ENCODE data around the gene EGFL7.

The EGFL7 gene

GRCh38 chr9:136645903-136646754 is 16.6 kb upstream of the EGFL7 start:
- ChIA-PET CTCF (interaction anchor here (1.2 kb wide), 1 partner anchor 26 kb away, joined by 3 read pairs; no protein-coding TSS in a partner anchor), POLR2A (no interaction called here)
- no peak for DNase-seq (ENCODE audit: extremely low spot score)
- TF ChIP-seq LEF1 (IDR thresholded peaks at IDR 0.05; ENCODE audit: borderline replicate concordance), result no peak
- no peak for TF ChIP-seq L3MBTL2 (conservative IDR thresholded peaks at IDR 0.05)
- no peak for TF ChIP-seq BHLHE40 (IDR thresholded peaks at IDR 0.05; ENCODE audit: borderline replicate concordance)
- no peak for TF ChIP-seq CTBP1 (IDR thresholded peaks at IDR 0.05; ENCODE audit: borderline replicate concordance)
- TF ChIP-seq PKNOX1 (IDR thresholded peaks at IDR 0.05), result no peak
- no peak for TF ChIP-seq TARDBP (IDR thresholded peaks at IDR 0.05)
- no peak for TF ChIP-seq HDGF (IDR thresholded peaks at IDR 0.05; ENCODE audit: borderline replicate concordance)
- no peak for TF ChIP-seq ELF4 (IDR thresholded peaks at IDR 0.05)
- no peak for TF ChIP-seq SUZ12 (IDR thresholded peaks at IDR 0.05)
- no peak for TF ChIP-seq NFRKB (IDR thresholded peaks at IDR 0.05)
- no peak for TF ChIP-seq FOXA1 (IDR thresholded peaks at IDR 0.05)
- no peak for TF ChIP-seq FOXM1 (IDR thresholded peaks at IDR 0.05; ENCODE audit: borderline replicate concordance)
- no peak for TF ChIP-seq ARNT (IDR thresholded peaks at IDR 0.05)
- TF ChIP-seq SP1 (IDR thresholded peaks at IDR 0.05), result no peak
- no peak for TF ChIP-seq FOXK2 (IDR thresholded peaks at IDR 0.05)
- no peak for TF ChIP-seq ZNF384 (IDR thresholded peaks at IDR 0.05)

GRCh38 chr9:136646827-136647711 is 15.6 kb upstream of the EGFL7 start:
- POLR2A ChIA-PET, result no interaction called here
- CTCF ChIA-PET, result interaction anchor here (0.7 to 1.2 kb wide), 3 partner anchors 15 to 284 kb away, joined by 3 read pairs; no protein-coding TSS in a partner anchor
- DNase-seq (ENCODE audit: extremely low spot score), result no peak
- no peak for TF ChIP-seq TARDBP (IDR thresholded peaks at IDR 0.05)
- TF ChIP-seq HDGF (IDR thresholded peaks at IDR 0.05; ENCODE audit: borderline replicate concordance), result no peak
- no peak for TF ChIP-seq ARNT (IDR thresholded peaks at IDR 0.05)

GRCh38 chr9:136648751-136649150 is 14.0 kb upstream of the EGFL7 start:
- no peak for DNase-seq (ENCODE audit: extremely low spot score)
- TF ChIP-seq CTBP1 (IDR thresholded peaks at IDR 0.05; ENCODE audit: borderline replicate concordance) (no peak), SP1 (IDR thresholded peaks at IDR 0.05) (no peak), FOXK2 (IDR thresholded peaks at IDR 0.05) (no peak), FOXM1 (IDR thresholded peaks at IDR 0.05; ENCODE audit: borderline replicate concordance) (no peak), LEF1 (IDR thresholded peaks at IDR 0.05; ENCODE audit: borderline replicate concordance) (no peak), ARNT (IDR thresholded peaks at IDR 0.05) (no peak), NFRKB (IDR thresholded peaks at IDR 0.05) (no peak), PKNOX1 (IDR thresholded peaks at IDR 0.05) (no peak), ELF4 (IDR thresholded peaks at IDR 0.05) (no peak), ZNF384 (IDR thresholded peaks at IDR 0.05) (no peak), BHLHE40 (IDR thresholded peaks at IDR 0.05; ENCODE audit: borderline replicate concordance) (no peak), FOXA1 (IDR thresholded peaks at IDR 0.05) (no peak), HDGF (IDR thresholded peaks at IDR 0.05; ENCODE audit: borderline replicate concordance) (no peak), TARDBP (IDR thresholded peaks at IDR 0.05) (no peak), SUZ12 (IDR thresholded peaks at IDR 0.05) (no peak), L3MBTL2 (conservative IDR thresholded peaks at IDR 0.05) (no peak)
- CTCF ChIA-PET, result no interaction called here
- POLR2A ChIA-PET, result no interaction called here

- DNase-seq (ENCODE audit: extremely low spot score), result no peak
- POLR2A ChIA-PET, result no interaction called here
- CTCF ChIA-PET, result interaction anchor here (1.3 kb wide), 1 partner anchor 22 kb away, joined by 5 read pairs; no protein-coding TSS in a partner anchor
- no peak for TF ChIP-seq SP1 (IDR thresholded peaks at IDR 0.05)
- TF ChIP-seq L3MBTL2 (conservative IDR thresholded peaks at IDR 0.05), result no peak
- TF ChIP-seq TARDBP (IDR thresholded peaks at IDR 0.05), result no peak
- TF ChIP-seq SUZ12 (IDR thresholded peaks at IDR 0.05), result no peak
- TF ChIP-seq ELF4 (IDR thresholded peaks at IDR 0.05), result no peak
- no peak for TF ChIP-seq ZNF384 (IDR thresholded peaks at IDR 0.05)
- TF ChIP-seq FOXA1 (IDR thresholded peaks at IDR 0.05), result no peak
Observed at GRCh38 chr9:136650021-136650420, 12.7 kb upstream of the EGFL7 start.

- DNase-seq (ENCODE audit: extremely low spot score), result no peak
- TF ChIP-seq FOXA1 (IDR thresholded peaks at IDR 0.05) (no peak), CTBP1 (IDR thresholded peaks at IDR 0.05; ENCODE audit: borderline replicate concordance) (no peak), ARNT (IDR thresholded peaks at IDR 0.05) (no peak), NFRKB (IDR thresholded peaks at IDR 0.05) (no peak), SUZ12 (IDR thresholded peaks at IDR 0.05) (no peak), L3MBTL2 (conservative IDR thresholded peaks at IDR 0.05) (no peak), FOXM1 (IDR thresholded peaks at IDR 0.05; ENCODE audit: borderline replicate concordance) (no peak), LEF1 (IDR thresholded peaks at IDR 0.05; ENCODE audit: borderline replicate concordance) (no peak), ZNF384 (IDR thresholded peaks at IDR 0.05) (no peak), PKNOX1 (IDR thresholded peaks at IDR 0.05) (no peak), SP1 (IDR thresholded peaks at IDR 0.05) (no peak), TARDBP (IDR thresholded peaks at IDR 0.05) (no peak), BHLHE40 (IDR thresholded peaks at IDR 0.05; ENCODE audit: borderline replicate concordance) (no peak), ELF4 (IDR thresholded peaks at IDR 0.05) (no peak), HDGF (IDR thresholded peaks at IDR 0.05; ENCODE audit: borderline replicate concordance) (no peak), FOXK2 (IDR thresholded peaks at IDR 0.05) (no peak)
- ChIA-PET CTCF (interaction anchor here (1.3 kb wide), 1 partner anchor 21 kb away, joined by 5 read pairs; no protein-coding TSS in a partner anchor), POLR2A (no interaction called here)
Observed at GRCh38 chr9:136650648-136651047, 12.1 kb upstream of the EGFL7 start.

Measured in HEK293T (cell line).